ENCODE results near the gene SEBOX.
A peak's percentile ranks its signal among the peaks of the same experiment; 100 is the strongest.

The SEBOX gene

GRCh38 chr17:28369684-28370034, 4.7 kb upstream of the SEBOX start:
- DNase-seq: peak in 1 of 10 donors; percentile 48
- intact Hi-C loops (cut with DNase I): no loop called here

GRCh38 chr17:28368915-28369683, 4.1 kb upstream of the SEBOX start:
- DNase-seq: peak in 1 of 10 donors; percentile 44
- intact Hi-C loops (cut with DNase I): no loop called here

- peak in 1 of 10 donors; percentile 81 for DNase-seq
- intact Hi-C loops (cut with DNase I): no loop called here
Observed at GRCh38 chr17:28368306-28368831, 3.4 kb upstream of the SEBOX start.

GRCh38 chr17:28367641-28368305, 2.8 kb upstream of the SEBOX start:
- DNase-seq: peak in 2 of 10 donors; percentile 49 to 50
- intact Hi-C loops (cut with DNase I): no loop called here

GRCh38 chr17:28366605-28367004, 1.6 kb upstream of the SEBOX start:
- intact Hi-C loops (cut with DNase I): no loop called here
- no peak for DNase-seq

- intact Hi-C loops (cut with DNase I): no loop called here
- DNase-seq: no peak
Observed at GRCh38 chr17:28365487-28365886, 488 bp upstream of the SEBOX start.

GRCh38 chr17:28363776-28364650, 986 bp downstream of the SEBOX start:
- peak in 3 of 10 donors; percentile 41 to 57 (median 45) for DNase-seq
- intact Hi-C loops (cut with DNase I): no loop called here

- no peak for DNase-seq
- intact Hi-C loops (cut with DNase I): no loop called here
Observed at GRCh38 chr17:28363186-28363585, 1.8 kb downstream of the SEBOX start.

- intact Hi-C loops (cut with DNase I): loop anchor here (1.0 kb wide), 1 partner anchor 23 kb away; the partner anchor contains the start of genes IFT20 and TNFAIP1
Observed at GRCh38 chr17:28357901-28358197, 7.2 kb downstream of the SEBOX start.

GRCh38 chr17:28357061-28357900, 7.7 kb downstream of the SEBOX start, which contains the start of gene POLDIP2:
Gene POLDIP2, minus strand, starts transcription at chr17:28357527. Its CDS starts 79 bp downstream, at chr17:28357448.
- intact Hi-C loops (cut with DNase I): loop anchor here (1.0 kb wide), 1 partner anchor 22 kb away; the partner anchor contains the start of genes IFT20 and TNFAIP1

More at GRCh38 chr17:28357901-28358197, 7.2 kb downstream of the SEBOX start:
- no peak for DNase-seq

GRCh38 chr17:28350271-28350670, 14.7 kb downstream of the SEBOX start:
- intact Hi-C loops (cut with DNase I): no loop called here
- DNase-seq: no peak

More at GRCh38 chr17:28357061-28357900, 7.7 kb downstream of the SEBOX start, which contains the start of gene POLDIP2:
- DNase-seq: peak; percentile 92 to 99 (median 96)

- intact Hi-C loops (cut with DNase I): no loop called here
- DNase-seq: peak in 1 of 10 donors; percentile 53
Observed at GRCh38 chr17:28348979-28349378, 16.0 kb downstream of the SEBOX start.

- DNase-seq: no peak
- intact Hi-C loops (cut with DNase I): no loop called here
Observed at GRCh38 chr17:28347261-28347891, 17.6 kb downstream of the SEBOX start.

- intact Hi-C loops (cut with DNase I): no loop called here
- no peak for DNase-seq
Observed at GRCh38 chr17:28346746-28347246, 18.2 kb downstream of the SEBOX start.

- intact Hi-C loops (cut with DNase I): no loop called here
- DNase-seq: peak in 1 of 10 donors; percentile 27
Observed at GRCh38 chr17:28346199-28346580, 18.8 kb downstream of the SEBOX start.

- intact Hi-C loops (cut with DNase I): no loop called here
Observed at GRCh38 chr17:28345419-28346198, 19.4 kb downstream of the SEBOX start.

GRCh38 chr17:28344435-28344901, 20.5 kb downstream of the SEBOX start:
- peak in 1 of 10 donors; percentile 73 for DNase-seq
- intact Hi-C loops (cut with DNase I): no loop called here

More at GRCh38 chr17:28345419-28346198, 19.4 kb downstream of the SEBOX start:
- peak in 1 of 10 donors; percentile 75 for DNase-seq

- DNase-seq: peak in 1 of 10 donors; percentile 72
- intact Hi-C loops (cut with DNase I): no loop called here
Observed at GRCh38 chr17:28344011-28344410, 21.0 kb downstream of the SEBOX start.

Data from posterior cingulate gyrus (tissue), 11 donors.